ENCODE measurements around the gene TFDP2.

TFDP2 gene

GRCh38 chr3:142072816-142073215 is 76.5 kb downstream of the TFDP2 start:
- TF ChIP-seq, protein P1, sequence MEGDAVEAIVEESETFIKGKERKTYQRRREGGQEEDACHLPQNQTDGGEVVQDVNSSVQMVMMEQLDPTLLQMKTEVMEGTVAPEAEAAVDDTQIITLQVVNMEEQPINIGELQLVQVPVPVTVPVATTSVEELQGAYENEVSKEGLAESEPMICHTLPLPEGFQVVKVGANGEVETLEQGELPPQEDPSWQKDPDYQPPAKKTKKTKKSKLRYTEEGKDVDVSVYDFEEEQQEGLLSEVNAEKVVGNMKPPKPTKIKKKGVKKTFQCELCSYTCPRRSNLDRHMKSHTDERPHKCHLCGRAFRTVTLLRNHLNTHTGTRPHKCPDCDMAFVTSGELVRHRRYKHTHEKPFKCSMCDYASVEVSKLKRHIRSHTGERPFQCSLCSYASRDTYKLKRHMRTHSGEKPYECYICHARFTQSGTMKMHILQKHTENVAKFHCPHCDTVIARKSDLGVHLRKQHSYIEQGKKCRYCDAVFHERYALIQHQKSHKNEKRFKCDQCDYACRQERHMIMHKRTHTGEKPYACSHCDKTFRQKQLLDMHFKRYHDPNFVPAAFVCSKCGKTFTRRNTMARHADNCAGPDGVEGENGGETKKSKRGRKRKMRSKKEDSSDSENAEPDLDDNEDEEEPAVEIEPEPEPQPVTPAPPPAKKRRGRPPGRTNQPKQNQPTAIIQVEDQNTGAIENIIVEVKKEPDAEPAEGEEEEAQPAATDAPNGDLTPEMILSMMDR (IDR thresholded peaks at IDR 0.05; ENCODE audit: low read depth, low read length, missing control alignments), result no peak

GRCh38 chr3:142065932-142066331 is 83.4 kb downstream of the TFDP2 start:
- DNase-seq (ENCODE audit: low read depth), result no peak
- TF ChIP-seq, protein P1 (IDR thresholded peaks at IDR 0.05; ENCODE audit: low read depth, low read length, missing control alignments), result no peak
- no peak overlapping the region for H3K4me3 ChIP-seq (ENCODE audit: low read depth, low read length)

More at GRCh38 chr3:142072816-142073215, 76.5 kb downstream of the TFDP2 start:
- DNase-seq (ENCODE audit: low read depth), result no peak
- no peak overlapping the region for H3K4me3 ChIP-seq (ENCODE audit: low read depth, low read length)

GRCh38 chr3:142065344-142065743 is 84.0 kb downstream of the TFDP2 start:
- no peak for DNase-seq (ENCODE audit: low read depth)
- H3K4me3 ChIP-seq (ENCODE audit: low read depth, low read length), result no peak overlapping the region
- TF ChIP-seq, protein P1 (IDR thresholded peaks at IDR 0.05; ENCODE audit: low read depth, low read length, missing control alignments), result no peak

DNA sequence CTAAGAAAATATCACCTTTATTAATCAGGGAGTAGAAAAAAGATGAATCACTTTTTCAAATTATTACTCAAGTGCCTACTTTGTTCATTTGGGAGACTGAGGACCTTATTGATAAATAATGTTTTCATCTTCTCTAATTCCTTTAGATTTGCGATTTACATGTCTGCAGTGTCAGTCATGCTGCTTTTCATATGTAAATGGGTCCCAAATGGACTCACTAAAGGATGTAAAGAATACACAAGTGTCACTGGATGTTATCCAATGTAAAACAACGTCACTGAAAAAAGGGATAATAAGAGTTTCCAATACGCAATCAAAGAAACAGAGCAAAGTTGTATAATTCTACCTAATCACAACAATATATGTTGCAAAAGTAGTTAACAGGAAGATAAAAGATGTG is 84.9 kb downstream of the TFDP2 start:
- H3K4me3 ChIP-seq (ENCODE audit: low read depth, low read length), result no peak overlapping the region
- TF ChIP-seq, protein P1 (IDR thresholded peaks at IDR 0.05; ENCODE audit: low read depth, low read length, missing control alignments), result no peak
- no peak for DNase-seq (ENCODE audit: low read depth)

GRCh38 chr3:142057331-142057725 is 92.0 kb downstream of the TFDP2 start:
- no peak for DNase-seq (ENCODE audit: low read depth)
- TF ChIP-seq, protein P1 (IDR thresholded peaks at IDR 0.05; ENCODE audit: low read depth, low read length, missing control alignments), result no peak
- H3K4me3 ChIP-seq (ENCODE audit: low read depth, low read length), result no peak overlapping the region

DNA sequence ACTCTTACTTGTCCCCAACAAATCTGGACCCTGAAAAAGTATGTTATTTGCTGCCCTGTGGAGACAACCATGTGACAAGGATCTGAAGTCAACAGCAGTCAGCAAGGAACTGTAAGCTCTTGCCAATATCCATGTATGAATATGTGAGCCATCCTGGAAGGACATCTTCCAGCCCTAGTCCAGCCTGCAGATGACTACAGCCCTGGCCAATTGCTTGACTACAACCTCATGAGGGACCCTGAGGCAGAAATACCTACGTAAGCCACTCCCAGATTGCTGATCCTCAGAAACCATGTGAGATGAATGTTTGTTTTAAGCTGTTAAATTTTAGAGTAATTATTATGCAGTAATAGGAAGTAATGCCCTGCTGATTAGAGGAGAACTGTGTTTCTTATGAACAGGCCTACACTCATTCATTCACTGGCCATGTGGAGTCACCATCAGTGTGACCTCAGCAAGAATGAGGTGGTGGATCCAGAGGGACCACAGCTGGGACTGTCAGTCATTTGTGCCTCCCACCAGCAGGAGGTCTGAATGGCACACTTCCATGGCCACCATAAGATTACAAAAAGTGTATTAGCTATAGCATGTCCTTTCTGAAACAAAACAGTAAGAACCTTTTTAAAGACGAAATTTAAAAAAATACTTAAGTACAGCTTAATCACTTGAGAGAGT is 92.6 kb downstream of the TFDP2 start:
- H3K4me3 ChIP-seq (ENCODE audit: low read depth, low read length), result no peak overlapping the region
- TF ChIP-seq, protein P1 (IDR thresholded peaks at IDR 0.05; ENCODE audit: low read depth, low read length, missing control alignments), result no peak
- no peak for DNase-seq (ENCODE audit: low read depth)

DNA sequence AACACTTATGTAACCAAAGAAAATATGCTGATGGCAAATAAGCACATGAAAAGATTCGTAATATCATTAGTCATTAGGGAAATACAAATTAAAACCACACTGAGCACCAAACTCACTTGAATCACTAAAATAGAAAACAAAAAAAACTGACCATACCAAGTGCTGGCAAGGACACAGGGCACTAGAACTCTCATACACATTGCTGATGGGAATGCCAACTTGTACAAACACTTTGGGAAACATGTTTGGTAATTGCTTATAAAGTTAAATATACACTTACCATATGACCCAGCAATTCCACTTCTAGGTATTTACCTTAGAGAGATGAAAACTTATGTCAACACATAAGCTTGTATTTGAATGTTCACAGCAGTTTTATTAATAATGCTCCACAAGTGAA is 95.5 kb downstream of the TFDP2 start:
- TF ChIP-seq, protein P1 (IDR thresholded peaks at IDR 0.05; ENCODE audit: low read depth, low read length, missing control alignments), result no peak
- no peak overlapping the region for H3K4me3 ChIP-seq (ENCODE audit: low read depth, low read length)
- no peak for DNase-seq (ENCODE audit: low read depth)

All from GM12864 (cell line).